ENCODE measurements around the gene HTR2C. TPM values are rescaled to one million over a fixed set of nuclear protein-coding genes. Genes with fewer than 3 reads are reported as not detected.

The HTR2C gene
- total and polyA plus RNA-seq, 10 of the 15 experiments (the other 5 are each of a cell fraction or from before 2014, with no cell fraction given) = 0.03 TPM; not detected in 9

GRCh38 chrX:114599305-114599704 is 15.4 kb downstream of the HTR2C start:
- Histone ChIP-seq H3K4me1 (ENCODE audit: control insufficient read depth, insufficient read depth, low read length) (no peaks in the 10 kb centered on the region), H3K36me3 (ENCODE audit: control insufficient read depth in 2 of 2, insufficient read depth in 2 of 2, low read length in 1 of 2) (no peaks in the 10 kb centered on the region), H4K20me1 (ENCODE audit: control insufficient read depth, insufficient read depth) (no peaks in the 10 kb centered on the region), H3K9ac (ENCODE audit: control insufficient read depth, insufficient read depth, low read length) (no peak overlapping the region), H3K79me2 (ENCODE audit: control insufficient read depth, insufficient read depth, low read length) (no peaks in the 10 kb centered on the region), H3K4me3 (no peak overlapping the region), H2AFZ (ENCODE audit: control insufficient read depth, low read depth, low read length) (no peak overlapping the region), H3K9me3 (replicated peaks; ENCODE audit: control insufficient read depth, insufficient read depth, low read length) (no peaks in the 10 kb centered on the region), H3K27me3 (replicated peaks in 1 of 2; ENCODE audit: control insufficient read depth in 2 of 2, insufficient read depth in 2 of 2, low read length in 1 of 2) (no peaks in the 10 kb centered on the region), H3K27ac (ENCODE audit: control insufficient read depth, insufficient read depth) (no peak overlapping the region), H3K4me2 (ENCODE audit: control insufficient read depth, insufficient read depth) (no peak overlapping the region)
- RAD21 ChIA-PET (ENCODE audit: unreplicated experiment) = no interaction called here
- DNase-seq (ENCODE audit: low read depth, low spot score) (no peak), FAIRE-seq (no peak), ATAC-seq (no peak)
- SMC1A ChIA-PET (ENCODE audit: uncharacterized antibody, unreplicated experiment) = no interaction called here
- TF ChIP-seq ZNF592 (IDR thresholded peaks at IDR 0.05) (no peak), RELA (IDR thresholded peaks at IDR 0.05; ENCODE audit: borderline replicate concordance, partially characterized antibody) (no peak)
- CTCF ChIA-PET = interaction anchor here (0.7 kb wide), 1 partner anchor 308 kb away, joined by 3 read pairs; no protein-coding TSS in a partner anchor
- 0% methylated on average over 1 of the region's 1 CpG for WGBS (ENCODE audit: insufficient coverage, insufficient replicate concordance, low lambda C conversion rate, missing lambda C conversion rate)
- POLR2A ChIA-PET = no interaction called here
- no TSS peak for BruUV-seq (replicated peaks)
- in situ Hi-C loops (cut with MboI) (no loop called here), intact Hi-C loops (cut with micrococcal nuclease; ENCODE audit: unreplicated experiment) (no loop called here)

GRCh38 chrX:114599911-114600310 is 16.0 kb downstream of the HTR2C start:
- no TSS peak for BruUV-seq (replicated peaks)

More at GRCh38 chrX:114599911-114600310, 16.0 kb downstream of the HTR2C start:
- intact Hi-C loops (cut with micrococcal nuclease; ENCODE audit: unreplicated experiment) = loop anchor here (5.0 kb wide), 1 partner anchor 128 kb away; no protein-coding TSS in a partner anchor
- Histone ChIP-seq H3K79me2 (ENCODE audit: control insufficient read depth, insufficient read depth, low read length) (no peaks in the 10 kb centered on the region), H2AFZ (ENCODE audit: control insufficient read depth, low read depth, low read length) (no peak overlapping the region), H3K27ac (ENCODE audit: control insufficient read depth, insufficient read depth) (no peak overlapping the region), H4K20me1 (ENCODE audit: control insufficient read depth, insufficient read depth) (no peaks in the 10 kb centered on the region), H3K4me3 (no peak overlapping the region), H3K4me1 (ENCODE audit: control insufficient read depth, insufficient read depth, low read length) (no peaks in the 10 kb centered on the region), H3K4me2 (ENCODE audit: control insufficient read depth, insufficient read depth) (no peak overlapping the region), H3K9me3 (replicated peaks; ENCODE audit: control insufficient read depth, insufficient read depth, low read length) (no peaks in the 10 kb centered on the region), H3K27me3 (replicated peaks in 1 of 2; ENCODE audit: control insufficient read depth in 2 of 2, insufficient read depth in 2 of 2, low read length in 1 of 2) (no peaks in the 10 kb centered on the region), H3K9ac (ENCODE audit: control insufficient read depth, insufficient read depth, low read length) (no peak overlapping the region), H3K36me3 (ENCODE audit: control insufficient read depth in 2 of 2, insufficient read depth in 2 of 2, low read length in 1 of 2) (no peaks in the 10 kb centered on the region)
- TF ChIP-seq E4F1 (IDR thresholded peaks at IDR 0.05; ENCODE audit: borderline replicate concordance, partially characterized antibody) (no peak), FOS (IDR thresholded peaks at IDR 0.05; ENCODE audit: borderline replicate concordance, extremely low read depth, insufficient read length) (no peak), SMARCA5 (IDR thresholded peaks at IDR 0.05) (no peak), KLF5 (IDR thresholded peaks at IDR 0.05; ENCODE audit: partially characterized antibody) (no peak), USF1 (IDR thresholded peaks at IDR 0.05; ENCODE audit: borderline replicate concordance, extremely low read length, insufficient read depth, low read depth, low read length) (no peak)
- ChIA-PET CTCF (no interaction called here), POLR2A (no interaction called here), SMC1A (ENCODE audit: uncharacterized antibody, unreplicated experiment) (no interaction called here), RAD21 (ENCODE audit: unreplicated experiment) (no interaction called here)
- FAIRE-seq (no peak), DNase-seq (ENCODE audit: low read depth, low spot score) (no peak), ATAC-seq (no peak)
- in situ Hi-C loops (cut with MboI) = no loop called here
- 8% methylated on average over 4 of the region's 4 CpGs for WGBS (ENCODE audit: insufficient coverage, insufficient replicate concordance, low lambda C conversion rate, missing lambda C conversion rate)

All from GM12878 (cell line).